Hepatocyte (in vitro differentiated cells): ENCODE measurements around the gene MAST4. TPM values are rescaled to one million over a fixed set of nuclear protein-coding genes. Genes with fewer than 3 reads are reported as not detected.

Source experiments
- DNase-seq: peaks from one replicate; pipeline ENCODE4 v3.0.0-alpha.2; 2016; ENCODE audit warnings: low spot score
- H2AFZ ChIP-seq: fragments of 200-600 bp; sonication (generic); 2 replicates; pipeline ENCODE4 v1.6.0; 2016; ENCODE audit warnings: antibody characterized with exemption, mild to moderate bottlenecking
- H3K27ac ChIP-seq: fragments of 200-600 bp; sonication (generic); 2 replicates; pipeline ENCODE4 v1.5.1; 2016; ENCODE audit warnings: mild to moderate bottlenecking
- H3K27me3 ChIP-seq: fragments of 200-600 bp; sonication (generic); 2 replicates; pipeline ENCODE4 v1.6.1; 2016
- H3K36me3 ChIP-seq: fragments of 200-600 bp; sonication (generic); replicated peaks from 2 replicates; pipeline ENCODE4 v1.5.1; 2016; ENCODE audit warnings: low read depth; ENCODE audit not compliant: insufficient read depth
- H3K4me1 ChIP-seq: fragments of 200-600 bp; sonication (generic); 2 replicates; pipeline ENCODE4 v1.5.1; 2016; ENCODE audit warnings: mild to moderate bottlenecking, moderate library complexity; ENCODE audit not compliant: insufficient read depth
- H3K4me2 ChIP-seq: fragments of 200-600 bp; sonication (generic); 2 replicates; pipeline ENCODE4 v1.6.0; 2016
- H3K4me3 ChIP-seq: fragments of 200-600 bp; sonication (generic); 2 replicates; pipeline ENCODE4 v1.5.1; 2016; ENCODE audit warnings: mild to moderate bottlenecking
- H3K79me2 ChIP-seq: fragments of 200-600 bp; sonication (generic); 2 replicates; pipeline ENCODE4 v1.6.0; 2017; ENCODE audit warnings: mild to moderate bottlenecking
- H3K9me2 ChIP-seq: fragments of 200-600 bp; sonication (generic); replicated peaks from 2 replicates; pipeline ENCODE4 v1.6.0; 2017; ENCODE audit warnings: mild to moderate bottlenecking; ENCODE audit not compliant: insufficient read depth
- H3K9me3 ChIP-seq: fragments of 200-600 bp; sonication (generic); 2 replicates; pipeline ENCODE4 v1.5.1; 2016; ENCODE audit warnings: low read depth, mild to moderate bottlenecking
- H4K20me1 ChIP-seq: fragments of 200-600 bp; sonication (generic); 2 replicates; pipeline ENCODE4 v1.6.0; 2016; ENCODE audit warnings: mild to moderate bottlenecking; ENCODE audit not compliant: insufficient read depth, poor library complexity, severe bottlenecking
- CTCF ChIP-seq: fragments of 200-600 bp; sonication (generic); IDR thresholded peaks from 2 replicates; pipeline ENCODE4 v1.5.1; 2016; ENCODE audit warnings: antibody characterized with exemption, mild to moderate bottlenecking; ENCODE audit not compliant: poor library complexity
- EZH2 ChIP-seq: fragments of 200-600 bp; sonication (generic); IDR thresholded peaks from 2 replicates; pipeline ENCODE4 v1.6.1; 2016; ENCODE audit warnings: antibody characterized with exemption, mild to moderate bottlenecking, borderline replicate concordance
- EZH2phosphoT487 ChIP-seq: fragments of 200-600 bp; sonication (generic); IDR thresholded peaks from one replicate; pipeline ENCODE4 v1.6.1; 2018; ENCODE audit warnings: antibody characterized with exemption, mild to moderate bottlenecking, low read depth, moderate library complexity; ENCODE audit not compliant: unreplicated experiment, severe bottlenecking
- WGBS: methylation state at CpG from one replicate; pipeline ENCODE4 v1.1.6; 2016; ENCODE audit warnings: low lambda C conversion rate; ENCODE audit errors: missing lambda C conversion rate; 5-methylcytosine and 5-hydroxymethylcytosine counted together
- polyA plus RNA-seq: library from polyadenylated mRNA; unstranded; fragments of >200 nt; fragmentation: Nextera tagmentation; extraction: Ambion mirVana; gene quantifications from 2 replicates; pipeline ENCODE4 v1.2.1, GENCODE V29; 2016
- total RNA-seq: library from RNA; depleted of rRNA; stranded (reverse); fragments of >200 nt; gene quantifications from 2 replicates; pipeline ENCODE4 v1.2.3, GENCODE V29; 2014

Gene MAST4
- total and polyA plus RNA-seq, 2 experiments from 2014 or later: 11.7 to 13.2 TPM

- no peaks in the 10 kb centered on the region for H3K9me3 ChIP-seq
- WGBS: 82% methylated on average over 1 of the region's 1 CpG
- no peaks in the 10 kb centered on the region for H3K4me1 ChIP-seq
- no peaks in the 10 kb centered on the region for H4K20me1 ChIP-seq
- no peaks in the 10 kb centered on the region for H3K79me2 ChIP-seq
- H3K27ac ChIP-seq: no peak overlapping the region
- H3K4me2 ChIP-seq: no peak overlapping the region
- H3K36me3 ChIP-seq: no peaks in the 10 kb centered on the region
- H3K27me3 ChIP-seq: no peaks in the 10 kb centered on the region
- no peaks in the 10 kb centered on the region for H3K9me2 ChIP-seq
- no peak overlapping the region for H3K4me3 ChIP-seq
- TF ChIP-seq CTCF: no peak
- TF ChIP-seq EZH2: no peak
- TF ChIP-seq EZH2phosphoT487: no peak
- H2AFZ ChIP-seq: no peak overlapping the region
- peak; percentile 6 for DNase-seq
These were observed 57.1 kb downstream of the MAST4 start for GRCh38 chr5:66653325-66653724.

- H3K9me3 ChIP-seq: no peaks in the 10 kb centered on the region
- no peak overlapping the region for H3K4me3 ChIP-seq
- H3K79me2 ChIP-seq: no peaks in the 10 kb centered on the region
- H3K27ac ChIP-seq: no peak overlapping the region
- no peaks in the 10 kb centered on the region for H3K9me2 ChIP-seq
- no peak for TF ChIP-seq EZH2
- TF ChIP-seq EZH2phosphoT487: no peak
- DNase-seq: no peak
- H4K20me1 ChIP-seq: no peaks in the 10 kb centered on the region
- H3K27me3 ChIP-seq: no peaks in the 10 kb centered on the region
- H3K36me3 ChIP-seq: no peaks in the 10 kb centered on the region
- H3K4me2 ChIP-seq: no peak overlapping the region
- no peak overlapping the region for H2AFZ ChIP-seq
- 90% methylated on average over 2 of the region's 2 CpGs for WGBS
- no peaks in the 10 kb centered on the region for H3K4me1 ChIP-seq
These were observed 59.5 kb downstream of the MAST4 start for GRCh38 chr5:66655395-66656324.

GRCh38 chr5:66658516-66658915 lies 62.3 kb downstream of the MAST4 start:
- no peak overlapping the region for H2AFZ ChIP-seq
- TF ChIP-seq CTCF (no peak), EZH2 (no peak), EZH2phosphoT487 (no peak)
- H3K4me3 ChIP-seq: no peak overlapping the region
- H3K4me1 ChIP-seq: no peaks in the 10 kb centered on the region
- H3K9me2 ChIP-seq: no peaks in the 10 kb centered on the region
- no peak for DNase-seq
- no peaks in the 10 kb centered on the region for H4K20me1 ChIP-seq
- no peaks in the 10 kb centered on the region for H3K79me2 ChIP-seq
- H3K27me3 ChIP-seq: no peaks in the 10 kb centered on the region
- no peak overlapping the region for H3K4me2 ChIP-seq
- H3K9me3 ChIP-seq: no peaks in the 10 kb centered on the region
- H3K36me3 ChIP-seq: no peaks in the 10 kb centered on the region
- H3K27ac ChIP-seq: no peak overlapping the region
- WGBS: 67% methylated on average over 2 of the region's 2 CpGs

GRCh38 chr5:66659780-66660179 lies 63.6 kb downstream of the MAST4 start:
- H3K4me1 ChIP-seq: no peaks in the 10 kb centered on the region
- WGBS: 91% methylated on average over 3 of the region's 3 CpGs
- DNase-seq: no peak
- H2AFZ ChIP-seq: no peak overlapping the region
- H3K4me2 ChIP-seq: no peak overlapping the region
- no peaks in the 10 kb centered on the region for H3K9me3 ChIP-seq
- no peak overlapping the region for H3K27ac ChIP-seq
- no peak overlapping the region for H3K4me3 ChIP-seq
- TF ChIP-seq CTCF (no peak), EZH2phosphoT487 (no peak), EZH2 (no peak)
- H3K27me3 ChIP-seq: no peaks in the 10 kb centered on the region
- no peaks in the 10 kb centered on the region for H3K36me3 ChIP-seq
- no peaks in the 10 kb centered on the region for H4K20me1 ChIP-seq
- H3K79me2 ChIP-seq: no peaks in the 10 kb centered on the region
- no peaks in the 10 kb centered on the region for H3K9me2 ChIP-seq
